Germinal center (tissue), 1 donor: ENCODE results near the gene TXNL4A.
"Not testable (repeated sequence)": the region's sequence is repeated elsewhere in the genome, so short reads cannot be mapped to it uniquely, and the experiment has no call there.

Source experiments
- DNase-seq: peaks from one replicate; pipeline ENCODE4 v3.0.0; 2012; ENCODE audit warnings: mixed read lengths, low spot score

TXNL4A gene, protein sequence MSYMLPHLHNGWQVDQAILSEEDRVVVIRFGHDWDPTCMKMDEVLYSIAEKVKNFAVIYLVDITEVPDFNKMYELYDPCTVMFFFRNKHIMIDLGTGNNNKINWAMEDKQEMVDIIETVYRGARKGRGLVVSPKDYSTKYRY

DNA sequence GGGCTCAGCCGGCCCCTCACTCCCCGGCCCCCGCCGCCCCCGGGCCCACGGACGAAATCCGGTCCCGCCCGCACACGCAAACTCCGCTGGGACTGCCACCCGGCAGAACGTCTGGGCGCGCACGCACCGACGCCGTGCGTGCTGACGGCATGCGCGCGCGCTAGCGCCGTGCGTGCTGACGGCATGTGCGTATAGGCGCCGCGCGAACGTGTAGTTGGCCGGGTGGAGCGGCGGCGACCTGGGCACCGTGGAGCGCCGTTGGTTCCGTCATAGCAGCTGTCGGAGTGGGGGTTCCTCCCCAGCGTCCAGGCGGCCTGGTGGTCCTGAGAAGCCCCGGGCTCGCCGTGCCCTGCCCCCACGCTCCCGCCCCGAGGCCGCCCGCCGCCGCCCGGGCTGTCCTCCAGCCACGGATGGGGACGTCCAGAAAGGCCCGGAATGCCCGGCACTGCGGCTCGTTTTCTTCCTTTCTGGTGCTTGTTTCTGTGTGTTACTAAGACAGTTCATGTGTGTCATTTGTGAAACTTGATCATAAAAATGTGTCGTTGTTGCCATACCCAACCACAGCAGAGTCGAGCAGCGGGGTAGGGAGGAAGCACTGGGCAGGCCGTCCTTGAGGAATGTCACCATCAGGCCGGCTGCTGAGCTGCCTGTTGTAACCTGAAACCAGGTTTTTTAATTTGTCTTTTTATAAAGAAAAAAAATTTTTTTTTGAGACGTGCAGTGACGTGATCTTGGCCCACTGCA lies at the start of gene TXNL4A:
TXNL4A (minus strand) TSS at position 113 of the 744 bp plus-strand sequence. CDS start 171 bp downstream, outside the sequence.
- peak; percentile 84 for DNase-seq

DNA sequence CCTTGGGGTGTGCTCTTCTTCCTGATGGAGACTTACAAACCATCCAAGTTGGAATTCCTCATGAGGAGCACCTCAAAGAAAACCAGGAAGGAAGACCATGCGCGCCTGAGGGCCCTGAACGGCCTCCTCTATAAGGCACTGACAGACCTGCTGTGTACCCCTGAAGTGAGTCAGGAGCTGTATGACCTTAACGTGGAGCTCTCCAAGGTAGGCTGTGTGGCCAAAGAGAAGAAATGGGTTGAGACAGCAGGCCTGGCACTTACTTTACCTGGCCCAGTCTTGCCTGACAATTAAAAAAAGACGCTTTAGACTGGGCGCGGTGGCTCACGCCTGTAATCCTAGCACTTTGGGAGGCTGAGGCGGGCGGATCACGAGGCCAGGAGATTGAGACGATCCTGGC lies 48.9 kb upstream of the TXNL4A start:
- DNase-seq: no peak

DNA sequence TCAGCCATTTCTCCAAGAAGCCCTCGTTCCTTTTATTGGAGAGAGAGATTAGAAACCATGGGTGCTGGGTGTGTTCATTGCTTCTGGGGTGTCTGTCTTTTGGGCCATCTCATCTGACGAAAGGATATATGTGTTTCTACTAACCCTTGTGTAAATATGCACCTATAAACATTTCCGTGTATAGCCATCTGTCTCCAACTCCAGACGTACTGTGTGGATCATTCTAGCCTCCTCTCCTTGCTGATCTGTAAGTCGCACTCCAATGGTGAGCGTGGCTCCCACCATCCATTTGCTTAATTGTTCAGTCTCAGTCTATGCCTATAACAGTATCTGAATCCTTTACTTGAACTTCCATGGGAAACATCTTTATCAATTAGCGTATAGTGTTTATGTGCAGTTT lies 47.6 kb upstream of the TXNL4A start:
- no peak for DNase-seq

DNA sequence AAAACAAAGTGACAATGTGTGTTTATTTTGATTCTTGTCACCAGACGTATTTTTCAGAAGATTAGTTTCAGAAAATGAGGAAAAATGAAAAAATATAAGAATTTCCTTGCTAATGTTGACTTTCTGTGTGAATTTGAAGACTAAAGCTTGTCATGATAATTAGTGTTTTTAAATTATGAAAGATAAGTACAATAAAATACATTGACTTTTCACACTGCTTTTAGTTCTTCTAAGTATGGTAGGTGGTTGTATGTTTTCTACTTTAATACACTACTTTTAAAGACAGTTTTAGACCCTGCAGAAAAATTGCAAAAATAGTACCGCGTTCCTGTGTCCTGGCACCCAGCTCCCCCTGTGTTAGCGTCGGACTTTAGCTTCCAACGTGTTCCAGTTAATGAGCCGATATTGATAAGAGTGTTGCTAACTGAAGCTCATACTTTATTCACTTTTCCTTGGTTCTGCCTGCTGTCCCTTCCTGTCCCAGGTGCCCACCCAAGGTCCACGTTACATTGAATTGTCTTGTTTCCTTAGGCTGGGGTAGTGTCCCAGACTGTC lies 46.6 kb upstream of the TXNL4A start:
- DNase-seq: no peak

DNA sequence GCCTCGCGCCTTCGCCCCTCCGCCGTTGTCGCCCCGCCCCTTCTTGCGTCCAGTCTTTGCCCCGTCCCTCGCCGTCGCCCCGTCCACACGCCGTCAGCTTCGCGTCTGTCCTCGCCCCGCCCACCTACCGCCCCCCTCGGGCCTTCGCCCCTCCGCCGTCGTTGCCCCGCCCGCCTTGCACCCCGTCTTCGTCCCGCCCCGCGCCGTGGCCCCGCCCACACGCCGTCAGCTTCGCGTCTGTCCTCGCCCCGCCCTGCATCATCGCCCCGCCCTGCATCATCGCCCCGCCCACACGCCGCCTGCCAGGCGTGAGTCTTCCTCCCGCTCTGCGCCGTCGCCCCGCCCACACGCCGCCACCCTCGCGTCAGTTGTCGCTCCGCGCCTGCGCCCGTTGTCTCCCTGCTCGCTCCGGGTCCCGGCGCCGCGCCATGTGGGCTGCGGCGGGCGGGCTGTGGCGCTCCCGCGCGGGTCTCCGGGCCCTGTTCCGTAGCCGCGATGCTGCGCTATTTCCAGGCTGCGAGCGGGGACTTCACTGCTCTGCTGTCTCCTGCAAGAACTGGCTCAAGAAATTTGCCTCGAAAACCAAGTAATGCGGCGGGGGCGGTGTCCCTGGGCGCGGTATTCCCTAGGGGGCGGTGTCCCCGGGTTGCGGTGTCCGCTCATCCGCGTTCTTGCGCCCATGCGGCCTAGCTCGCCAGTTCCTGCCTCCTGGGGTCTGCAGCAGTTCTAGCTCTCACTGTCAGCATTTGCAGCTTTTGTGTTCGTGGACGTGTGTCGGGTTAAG lies 45.9 kb upstream of the TXNL4A start, which contains the start of gene RBFA:
RBFA (plus strand) TSS at position 367 of the 784 bp plus-strand sequence; CDS start at position 429, 62 bp downstream.
- DNase-seq: peak; percentile 98

DNA sequence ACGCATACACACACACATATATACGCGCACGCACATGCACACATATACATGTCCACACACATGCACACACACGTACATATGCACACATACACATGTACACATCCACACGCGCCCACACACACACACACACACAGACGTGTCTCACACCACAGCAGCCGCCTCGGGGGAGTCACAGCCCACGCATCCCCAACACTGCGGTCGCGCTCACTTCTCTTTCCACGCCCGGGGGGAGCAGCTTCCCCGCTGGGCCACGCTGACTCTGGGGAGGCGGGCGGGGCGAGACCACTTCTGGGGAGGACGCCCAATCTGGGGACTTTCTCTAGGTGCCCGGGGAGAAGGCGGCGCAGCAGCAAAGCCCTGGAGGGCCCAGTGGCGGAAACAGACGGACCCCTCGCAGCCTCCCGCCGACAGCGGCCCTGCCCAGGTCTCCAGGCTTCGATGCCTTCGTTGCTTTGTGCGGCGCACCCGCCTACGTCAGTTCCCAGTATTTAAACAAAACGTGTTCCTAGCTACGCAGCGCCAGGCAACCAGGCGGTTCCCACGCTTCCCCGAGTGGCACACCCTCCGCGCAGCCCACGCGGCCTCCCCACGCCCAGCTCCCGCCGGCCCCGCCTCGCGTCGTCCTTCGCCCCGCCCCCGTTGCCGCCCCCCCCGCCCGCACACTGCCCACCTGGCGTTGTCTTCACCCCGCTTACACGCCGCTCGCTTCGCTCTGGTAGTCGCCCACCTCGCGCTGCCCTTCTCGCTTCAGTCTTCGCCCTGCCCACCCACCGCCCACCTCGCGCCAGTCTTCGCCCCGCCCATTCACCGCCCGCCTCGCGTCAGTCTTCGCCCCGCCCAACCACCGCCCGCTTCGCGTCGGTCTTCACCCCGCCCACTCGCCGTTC lies 45.1 kb upstream of the TXNL4A start:
- peak; percentile 60 for DNase-seq

DNA sequence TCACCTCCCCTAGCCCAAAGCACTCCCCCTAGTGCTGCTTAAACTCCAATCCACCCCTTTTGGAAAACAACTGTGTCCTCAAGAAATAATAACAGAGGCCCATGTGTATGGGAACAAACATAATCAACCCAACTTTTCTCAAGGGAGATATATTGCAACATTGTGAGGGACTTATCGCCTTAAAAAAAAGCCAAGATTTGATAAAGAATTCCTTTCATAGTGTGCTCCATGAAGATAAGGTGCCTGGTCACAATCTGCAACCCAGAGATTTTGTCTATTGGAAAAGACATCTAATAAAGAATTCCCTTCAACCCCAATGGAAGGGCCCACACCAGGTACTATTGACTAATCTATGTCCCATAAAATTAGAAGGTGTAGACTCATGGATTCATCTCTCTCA lies 41.3 kb upstream of the TXNL4A start:
- DNase-seq: no peak

DNA sequence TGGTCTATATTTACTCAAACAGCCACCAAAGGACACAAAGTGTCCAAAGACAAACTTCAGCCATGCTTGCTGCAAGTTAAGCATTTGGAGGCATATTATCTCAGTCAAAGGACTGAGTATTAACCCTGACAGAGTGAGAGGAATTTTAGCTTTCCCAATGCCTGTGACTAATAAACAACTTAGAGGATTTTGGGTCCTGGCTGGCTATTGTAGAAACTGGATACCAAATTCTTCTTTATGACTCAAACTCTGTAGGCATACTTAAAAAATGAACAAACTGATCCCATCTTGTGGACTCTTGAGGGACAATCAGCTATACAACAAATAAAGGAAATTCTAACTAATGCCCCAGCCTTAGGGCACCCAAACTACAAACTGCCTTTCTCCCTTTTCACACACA lies 39.4 kb upstream of the TXNL4A start:
- DNase-seq: not testable (repeated sequence)

DNA sequence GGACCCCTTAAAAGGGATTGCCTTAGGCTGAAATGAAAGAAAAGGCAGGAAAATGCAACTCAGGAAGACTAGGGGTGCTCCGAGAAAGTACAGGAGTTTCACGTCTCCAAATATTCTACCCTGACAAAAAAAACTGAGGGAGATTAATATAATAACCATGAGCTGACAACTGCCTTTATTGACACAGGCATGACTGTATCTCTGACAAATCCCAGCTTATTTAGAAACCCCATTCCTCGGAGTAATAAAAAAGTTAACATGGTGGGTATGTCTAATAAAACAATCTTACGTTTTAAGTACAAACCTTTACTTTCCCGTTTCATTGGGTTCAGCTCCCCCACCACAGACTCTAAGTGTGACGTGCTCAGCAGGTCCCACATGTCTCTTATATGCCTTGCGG lies 38.0 kb upstream of the TXNL4A start:
- no peak for DNase-seq

DNA sequence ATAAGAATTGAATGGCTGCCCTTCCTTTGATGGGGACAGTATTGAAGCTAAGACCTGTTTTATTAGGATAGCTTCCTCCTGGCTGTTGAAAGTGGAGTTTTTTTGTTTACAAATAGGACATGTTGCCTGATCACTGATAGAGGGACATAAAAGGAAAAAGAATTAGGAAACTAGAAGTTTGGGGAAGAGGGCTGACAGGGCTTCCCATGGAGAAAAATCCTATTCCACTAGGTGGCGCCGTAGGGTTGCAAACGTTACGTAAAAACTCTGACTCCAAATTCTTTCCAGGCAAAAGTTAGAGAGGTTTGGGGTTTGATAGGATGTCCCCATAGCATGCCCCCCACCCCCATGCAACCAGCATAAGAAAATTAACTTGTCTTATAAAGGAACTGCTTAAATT lies 34.8 kb upstream of the TXNL4A start:
- DNase-seq: no peak

DNA sequence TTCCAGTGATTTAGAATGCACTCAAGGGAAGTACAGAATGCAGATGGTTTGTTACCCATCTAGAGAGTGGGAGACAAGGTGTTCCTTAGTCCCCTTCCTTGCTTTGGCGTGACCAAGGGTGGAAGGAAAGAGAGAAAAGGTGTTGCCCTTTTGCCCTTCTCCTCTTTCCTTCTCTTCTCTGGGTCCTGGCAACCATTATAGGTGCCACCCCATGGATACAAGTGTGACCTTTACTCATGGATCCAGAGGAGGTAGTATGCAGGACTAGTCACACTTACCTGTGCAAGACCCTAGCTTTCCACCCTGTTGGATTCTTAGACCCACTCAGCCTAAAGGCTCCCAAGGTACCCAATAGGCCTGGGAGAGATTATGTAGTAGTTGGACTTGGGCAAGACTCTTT lies 34.2 kb upstream of the TXNL4A start:
- no peak for DNase-seq

DNA sequence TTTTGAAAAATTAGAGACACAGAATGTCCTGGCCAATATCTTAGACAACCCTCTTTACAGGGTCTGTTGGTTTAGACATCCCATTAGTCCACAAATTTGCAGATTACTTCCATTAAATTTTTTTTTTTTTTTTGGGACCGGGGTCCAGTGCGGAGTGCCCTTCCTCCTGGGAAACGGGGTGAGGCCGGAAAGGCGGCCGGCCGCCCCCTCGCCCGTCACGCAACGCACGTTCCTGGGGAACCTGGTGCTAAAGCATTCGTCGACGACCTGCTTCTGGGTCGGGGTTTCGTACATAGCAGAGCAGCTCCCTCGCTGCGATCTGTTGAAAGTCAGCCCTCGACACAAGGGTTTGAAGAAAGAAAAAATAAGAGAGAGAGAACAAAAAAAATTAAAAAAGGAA lies 24.4 kb upstream of the TXNL4A start:
- no peak for DNase-seq

DNA sequence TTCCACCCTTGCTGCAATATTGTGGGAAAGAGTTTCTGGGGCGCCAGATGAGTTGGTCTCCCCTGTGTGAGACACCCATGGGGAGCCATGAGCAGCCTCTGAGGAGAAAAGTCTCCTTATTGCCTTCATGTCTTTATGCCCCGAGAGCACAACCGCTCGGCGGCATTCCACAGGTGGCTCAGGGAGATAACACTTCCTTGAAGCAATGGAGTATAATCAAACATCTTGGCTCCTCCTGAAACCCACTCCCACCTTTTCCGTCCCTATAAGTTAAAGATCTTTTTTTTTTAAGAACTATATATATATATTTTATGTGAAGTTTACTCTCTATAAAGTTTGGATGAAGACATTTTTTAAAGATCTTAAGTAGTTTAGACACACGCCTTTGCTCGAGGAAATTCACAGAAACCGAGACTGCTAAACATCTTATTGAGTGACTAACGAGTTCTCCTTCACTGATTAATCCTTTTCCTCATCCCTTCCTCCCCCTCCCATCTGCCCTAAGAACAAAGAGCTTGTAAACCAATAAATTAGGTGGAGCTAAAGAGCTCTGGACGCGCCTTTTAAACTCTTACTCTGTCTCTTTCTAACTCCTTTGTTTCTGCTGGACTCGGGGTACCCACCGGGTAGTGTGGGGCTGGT lies 23.3 kb upstream of the TXNL4A start:
- DNase-seq: not testable (repeated sequence)

DNA sequence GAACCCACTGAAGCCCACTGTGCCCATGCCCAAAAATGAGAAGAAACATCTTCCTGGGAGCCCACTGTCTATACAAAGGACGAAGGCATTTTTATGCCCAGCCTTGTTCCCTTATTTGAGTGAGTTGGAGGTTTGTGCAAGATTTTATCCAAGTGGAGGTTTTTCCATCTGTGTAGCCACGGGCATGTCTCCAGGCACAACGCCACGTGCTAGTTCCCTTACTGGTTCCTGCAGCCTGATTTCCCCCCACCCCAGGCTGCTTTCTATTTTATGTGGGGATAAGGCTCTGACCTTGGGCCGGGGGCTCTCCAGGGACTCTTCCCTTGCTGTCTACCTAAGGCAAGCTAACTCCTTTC lies 22.2 kb upstream of the TXNL4A start:
- DNase-seq: no peak

DNA sequence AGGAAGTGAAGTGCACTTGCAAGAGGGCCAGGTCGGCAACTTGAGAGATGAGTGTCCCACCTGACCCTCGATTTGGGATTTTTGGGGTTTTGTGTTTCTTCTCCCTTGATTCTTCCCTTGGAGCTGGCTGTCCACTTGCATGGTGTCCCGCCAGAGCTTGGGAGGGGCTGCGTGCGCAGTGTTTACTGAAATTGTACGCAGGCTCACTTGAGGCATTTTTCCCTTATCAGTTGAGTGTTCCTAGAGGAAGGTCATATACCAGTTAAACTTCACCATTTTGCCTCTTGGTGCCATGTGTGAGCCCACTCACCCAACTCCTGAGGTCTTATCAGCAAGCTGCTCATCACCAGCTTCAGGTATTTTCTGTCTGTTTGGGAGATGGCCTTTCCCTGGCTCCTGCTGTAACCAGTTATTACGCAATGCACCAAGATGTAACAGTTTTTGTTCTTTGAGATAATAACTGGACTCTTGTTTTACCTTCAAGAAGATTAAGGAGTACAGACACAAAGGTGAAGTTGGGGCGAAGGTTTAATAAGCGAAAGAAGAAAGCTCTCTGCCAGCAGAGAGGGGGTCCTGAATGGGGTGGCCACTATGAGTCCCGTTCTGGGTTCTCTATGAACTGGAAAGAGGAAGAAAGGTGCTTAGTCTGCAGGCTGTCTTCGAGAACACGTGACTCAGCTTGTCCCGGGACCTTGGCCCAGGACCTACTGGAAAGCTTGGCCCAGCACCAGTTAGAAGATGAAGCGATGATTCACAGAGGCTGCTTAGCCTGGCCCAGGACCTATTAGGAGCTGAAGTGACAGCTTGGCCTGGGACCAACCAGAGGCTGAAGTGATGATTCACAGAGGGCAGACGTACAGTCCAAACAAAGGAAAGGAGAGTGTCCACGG lies 21.5 kb upstream of the TXNL4A start:
- DNase-seq: no peak

DNA sequence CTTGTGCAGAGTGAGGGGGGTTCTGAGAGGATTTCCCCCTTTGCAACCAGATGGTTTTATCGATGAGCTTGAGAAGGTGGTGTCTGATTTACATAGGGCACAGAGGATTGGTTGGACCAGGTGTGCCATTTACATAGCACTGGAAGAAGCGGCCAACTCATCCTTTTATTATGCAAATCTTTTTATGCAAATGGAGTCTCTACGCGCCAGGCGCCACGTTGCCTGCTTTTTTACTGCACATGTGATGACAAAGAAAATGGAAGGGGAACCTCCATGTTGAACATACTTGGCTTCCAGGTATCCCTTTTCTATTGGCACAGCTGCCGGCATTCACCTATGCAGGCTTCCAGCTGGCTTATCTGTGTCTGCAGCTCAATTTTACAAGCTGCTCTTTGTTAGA lies 18.4 kb upstream of the TXNL4A start:
- DNase-seq: no peak

DNA sequence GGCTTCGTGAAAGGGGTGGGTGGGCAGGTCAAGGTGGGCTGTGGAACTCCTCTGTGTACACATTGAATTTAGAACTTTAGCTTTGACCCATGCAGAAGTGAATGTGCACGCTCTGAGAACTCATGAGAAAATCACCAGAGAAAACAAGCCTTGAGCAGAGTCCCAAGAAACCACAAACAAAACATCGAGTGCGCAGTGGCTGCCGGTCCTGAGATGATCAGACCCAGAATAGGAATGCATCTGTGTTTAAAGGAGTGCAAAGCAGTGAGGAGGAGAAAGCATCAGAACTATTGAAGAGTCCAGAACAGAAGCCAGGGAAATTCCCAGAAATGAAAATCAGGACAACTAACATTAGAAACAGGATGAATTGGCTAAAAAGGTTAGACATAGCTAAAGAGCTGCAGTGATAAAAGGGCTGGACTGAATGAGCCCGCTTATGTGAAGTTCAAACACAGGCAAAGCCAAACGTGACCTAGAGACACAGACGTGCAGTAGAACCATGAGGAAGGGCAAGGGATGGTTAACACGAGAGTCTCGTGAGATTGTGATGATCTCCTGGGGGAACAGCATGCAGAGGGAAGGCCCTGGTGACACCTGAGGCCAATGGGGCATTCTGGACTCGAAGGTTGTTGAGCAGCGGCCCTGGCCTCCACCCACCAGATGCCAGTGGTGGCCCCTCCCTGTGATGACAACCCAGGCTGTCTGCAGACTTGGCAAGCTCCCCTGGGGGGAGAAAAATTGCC lies 16.4 kb upstream of the TXNL4A start:
- DNase-seq: no peak

DNA sequence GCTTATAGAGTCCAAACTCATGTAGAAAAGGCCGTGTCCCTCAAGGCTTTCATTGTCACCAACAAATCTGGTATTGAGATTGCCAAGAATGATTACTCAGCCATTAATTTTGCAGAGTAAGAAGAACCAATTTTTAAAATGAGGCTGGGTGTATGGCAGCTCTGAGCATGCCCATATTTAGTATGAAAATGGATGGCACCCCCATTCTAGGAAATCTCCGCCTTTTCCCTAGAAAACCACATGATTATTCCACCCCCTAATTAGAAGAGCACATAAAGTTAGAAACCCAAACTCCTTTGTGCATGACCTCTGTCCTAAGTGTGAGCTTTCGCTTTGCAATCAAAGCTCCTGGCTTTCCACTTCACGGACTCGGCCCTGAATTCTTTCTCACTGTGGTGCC lies 14.1 kb upstream of the TXNL4A start:
- no peak for DNase-seq

DNA sequence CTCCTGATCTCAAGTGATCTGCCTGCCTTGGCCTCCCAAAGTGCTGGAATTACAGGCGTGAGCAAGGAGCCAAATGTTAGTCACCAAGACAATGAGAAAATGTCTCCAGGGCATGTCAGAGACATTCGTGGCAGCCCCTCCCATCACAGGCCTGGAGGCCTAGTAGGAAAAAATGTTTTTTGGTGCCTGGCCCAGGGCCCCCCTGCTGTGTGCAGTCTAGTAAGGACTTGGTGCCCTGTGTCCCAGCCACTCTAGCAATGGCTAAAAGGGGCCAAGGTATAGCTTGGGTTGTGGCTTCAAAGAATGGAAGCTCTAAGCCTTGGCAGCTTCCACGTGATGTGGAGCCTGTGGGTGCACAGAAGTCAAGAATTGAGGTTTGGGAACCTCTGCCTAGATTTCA lies 12.5 kb upstream of the TXNL4A start:
- no peak for DNase-seq

DNA sequence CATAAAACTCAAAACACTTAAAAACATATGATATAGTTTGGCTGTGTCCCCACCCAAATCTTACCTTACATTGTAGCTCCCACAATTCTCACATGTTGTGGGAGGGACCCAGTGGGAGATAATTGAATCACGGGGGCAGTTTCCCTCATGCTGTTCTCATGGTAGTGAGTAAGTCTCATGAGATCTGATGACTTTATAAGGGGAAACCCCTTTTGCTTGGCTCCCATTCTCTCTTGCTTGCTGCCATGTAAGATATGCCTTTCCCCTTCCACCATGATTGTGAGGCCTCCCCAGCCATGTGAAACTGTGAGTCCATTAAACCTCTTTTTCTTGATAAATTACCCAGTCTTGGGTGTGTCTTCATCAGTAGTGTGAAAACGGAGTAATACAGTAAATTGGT lies 11.3 kb upstream of the TXNL4A start:
- not testable (repeated sequence) for DNase-seq
